NCI-H345 treated with DMSO at 0.1 percent for 48 hours (cell line): ENCODE results near the gene PCK1.
A peak's percentile ranks its signal among the peaks of the same experiment; 100 is the strongest.

Source experiments
- DNase-seq: peaks from one replicate; lab custom pipeline; 2025; ENCODE audit not compliant: unreplicated experiment; lab: John Stamatoyannopoulos, UW

PCK1 gene

GRCh38 chr20:57587278-57587988, 26.5 kb downstream of the PCK1 start:
- DNase-seq = no peak

DNA sequence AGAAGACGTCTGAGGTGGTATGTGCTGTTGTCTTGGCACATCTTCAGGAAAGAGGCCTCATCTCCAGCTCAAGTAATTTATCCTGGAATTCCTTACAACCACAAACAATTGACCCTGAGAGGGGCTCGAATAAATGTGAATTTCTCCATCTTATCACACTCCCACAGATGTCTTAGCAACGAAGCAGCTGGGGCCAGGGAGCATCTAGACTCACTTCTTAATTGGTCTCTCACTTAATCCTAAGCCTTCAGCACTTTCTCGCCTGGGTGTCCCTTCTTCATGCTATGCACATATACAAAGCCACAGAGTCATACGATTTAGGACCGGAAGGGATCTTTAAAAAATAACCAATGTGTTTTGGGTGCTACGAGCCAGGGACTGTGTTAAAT, 27.1 kb downstream of the PCK1 start:
- DNase-seq = no peak

- no peak for DNase-seq
These were observed 27.7 kb downstream of the PCK1 start for GRCh38 chr20:57588596-57588995.

GRCh38 chr20:57589123-57589727, 28.3 kb downstream of the PCK1 start:
- no peak for DNase-seq

GRCh38 chr20:57589728-57590484, 29.0 kb downstream of the PCK1 start:
- DNase-seq = no peak

GRCh38 chr20:57590485-57591288, 29.8 kb downstream of the PCK1 start:
- DNase-seq = no peak

DNA sequence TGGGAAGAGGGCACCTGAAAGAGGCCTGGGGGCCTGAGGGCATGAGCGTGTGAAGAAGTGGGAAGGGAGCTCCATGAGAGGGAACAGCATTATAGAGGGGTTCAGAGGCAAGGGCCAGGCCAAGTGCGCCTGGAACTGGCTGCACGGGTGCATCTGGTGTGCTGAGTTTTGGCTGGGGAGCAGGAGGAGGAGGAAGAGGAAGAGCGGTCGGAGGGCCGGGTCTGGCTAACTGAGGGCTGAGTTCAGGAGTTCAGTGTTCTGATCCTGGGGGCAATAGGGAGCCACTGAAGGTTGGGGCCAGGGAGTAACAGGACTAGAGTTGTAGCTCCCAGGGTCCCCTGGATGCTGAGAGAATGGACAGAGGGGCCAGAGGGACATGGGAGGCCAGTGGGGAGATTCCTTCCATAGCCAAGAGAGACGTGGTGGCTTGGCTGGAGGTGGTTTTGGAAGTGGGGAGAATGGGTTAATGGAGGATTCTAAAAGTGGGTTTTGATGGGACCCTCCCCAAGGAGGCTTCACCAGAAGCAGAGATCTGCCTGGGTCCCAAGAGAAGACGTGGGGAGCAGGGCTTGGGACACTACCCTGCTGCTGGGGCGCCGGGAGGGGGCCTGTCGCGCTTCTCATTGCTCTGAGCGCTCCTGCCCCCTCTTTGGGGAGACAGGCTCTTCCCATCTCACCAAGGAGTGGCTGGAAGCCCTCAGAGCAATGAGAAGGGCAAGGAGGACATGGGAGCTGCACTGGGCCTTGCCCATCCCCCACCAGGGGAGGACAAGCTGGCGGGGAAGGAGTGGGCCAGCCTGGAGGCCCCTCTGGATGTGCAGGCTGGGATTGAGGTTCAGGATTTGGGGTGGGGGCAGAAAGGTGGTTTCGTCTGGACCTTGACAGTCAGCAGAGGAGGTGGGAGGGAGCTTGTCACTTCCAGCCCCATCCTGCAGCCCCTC, 30.6 kb downstream of the PCK1 start:
- DNase-seq = no peak

DNA sequence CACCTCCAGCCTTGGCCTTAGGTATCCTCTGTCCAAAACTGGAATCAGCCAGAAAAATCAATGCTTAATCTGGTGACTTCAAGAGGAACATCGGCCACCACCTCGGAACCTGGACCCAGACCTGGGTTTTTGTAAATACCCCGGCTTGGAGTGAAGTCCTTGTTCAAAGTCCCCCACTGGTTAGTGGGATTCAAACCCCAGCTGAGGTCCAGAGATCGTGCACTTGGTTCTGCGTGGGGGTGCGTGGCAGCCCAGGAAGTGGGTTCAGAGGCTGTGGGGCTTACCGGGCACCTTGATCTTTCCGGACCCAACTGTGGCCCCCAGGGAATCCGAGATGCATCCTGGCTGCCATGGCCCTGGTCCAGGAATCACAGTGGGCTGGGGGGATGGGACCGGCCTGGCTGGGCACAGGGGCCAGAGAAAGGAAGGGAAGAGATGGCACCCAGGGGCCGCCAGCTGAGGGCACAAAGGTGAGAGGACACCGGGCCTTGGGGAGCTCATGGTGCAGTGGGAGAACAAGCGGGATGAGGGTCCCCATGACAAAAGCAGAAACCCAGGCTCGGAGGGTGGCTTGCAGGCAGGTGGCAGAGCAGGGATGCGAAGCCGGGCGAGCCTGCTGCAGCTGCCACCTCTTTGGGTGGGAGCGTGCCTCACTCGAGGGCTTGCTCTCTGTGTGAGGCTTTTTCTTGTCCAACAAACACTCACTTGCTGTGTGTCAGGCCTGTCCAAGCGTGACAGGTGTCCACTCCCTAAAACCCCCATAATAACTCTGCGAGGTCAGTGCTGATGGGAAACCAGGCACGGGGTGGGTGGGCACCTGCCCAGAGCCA, 31.6 kb downstream of the PCK1 start:
- DNase-seq = peak; percentile 4

- DNase-seq = no peak
These were observed 32.4 kb downstream of the PCK1 start for GRCh38 chr20:57593134-57593886.

- DNase-seq = peak; percentile 26
These were observed 33.4 kb downstream of the PCK1 start for GRCh38 chr20:57594092-57594951.

DNA sequence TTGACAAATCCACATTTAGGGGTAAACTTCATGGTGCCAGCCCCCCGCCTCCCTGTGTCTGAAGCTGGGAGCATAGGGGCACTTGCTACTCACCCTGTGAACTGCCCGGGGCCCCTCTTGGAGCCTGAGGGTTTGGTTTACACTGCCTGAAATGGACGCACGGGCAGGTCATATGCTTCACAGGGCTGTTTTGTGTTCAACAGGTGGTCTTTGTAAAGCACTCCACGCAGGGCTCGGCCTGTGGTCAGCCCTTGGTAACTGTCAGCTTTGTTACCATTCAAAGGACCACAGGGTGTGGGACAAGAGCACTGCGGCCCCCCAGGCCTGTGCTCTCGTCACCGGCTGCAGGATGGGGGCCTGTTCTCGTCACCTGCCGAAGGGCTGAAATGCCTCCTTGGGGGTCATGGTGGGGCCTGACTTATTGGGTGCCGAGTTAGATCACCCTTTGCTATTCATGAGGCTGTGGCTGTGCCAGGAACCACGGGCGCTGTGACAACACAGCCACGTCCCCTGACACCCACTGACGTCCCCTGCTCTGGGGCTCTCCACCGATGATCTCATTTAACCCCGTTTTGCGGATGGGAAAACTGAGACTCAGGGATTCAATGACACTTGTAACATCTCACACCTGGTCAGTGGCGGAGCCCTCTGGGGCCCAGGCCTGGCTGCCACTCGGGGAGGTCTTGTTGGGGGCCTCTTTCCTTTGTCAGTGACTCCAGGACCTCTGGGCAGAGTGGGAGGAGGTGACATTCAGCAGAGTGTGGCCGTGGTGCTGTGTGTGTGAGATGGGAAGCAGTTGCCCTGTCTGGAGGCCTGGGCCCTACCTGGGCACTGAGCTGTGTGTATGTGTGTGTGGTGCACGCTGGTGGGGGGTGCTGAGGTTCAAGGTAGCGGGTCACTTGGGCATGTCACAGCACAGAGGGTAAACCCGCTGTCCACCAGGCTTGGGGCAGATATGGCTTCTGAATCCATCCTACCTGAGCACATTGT, 34.4 kb downstream of the PCK1 start:
- DNase-seq = no peak

- DNase-seq = no peak
These were observed 35.4 kb downstream of the PCK1 start for GRCh38 chr20:57596358-57596757.

GRCh38 chr20:57596998-57597939, 36.4 kb downstream of the PCK1 start:
- peak; percentile 17 for DNase-seq

DNA sequence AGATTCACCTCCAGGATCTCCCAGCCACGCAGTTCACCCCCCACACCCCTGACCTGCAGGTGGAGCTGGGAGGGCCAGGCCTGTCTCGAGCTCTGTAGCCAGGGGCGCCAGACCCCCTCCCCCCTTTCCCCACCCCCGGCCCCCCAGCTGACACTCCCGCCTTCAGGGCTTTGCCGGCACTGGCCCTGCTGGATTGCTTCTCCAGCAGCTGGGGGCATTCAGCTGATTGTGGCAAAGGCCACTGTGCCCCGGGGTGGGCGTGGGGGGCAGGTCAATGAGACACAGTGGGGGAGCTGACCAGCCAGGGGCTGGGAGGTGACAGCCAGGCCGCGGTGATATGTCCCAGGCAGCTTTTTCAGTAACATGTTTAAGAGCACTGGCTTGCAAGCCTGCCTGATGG, 37.1 kb downstream of the PCK1 start:
- no peak for DNase-seq

DNA sequence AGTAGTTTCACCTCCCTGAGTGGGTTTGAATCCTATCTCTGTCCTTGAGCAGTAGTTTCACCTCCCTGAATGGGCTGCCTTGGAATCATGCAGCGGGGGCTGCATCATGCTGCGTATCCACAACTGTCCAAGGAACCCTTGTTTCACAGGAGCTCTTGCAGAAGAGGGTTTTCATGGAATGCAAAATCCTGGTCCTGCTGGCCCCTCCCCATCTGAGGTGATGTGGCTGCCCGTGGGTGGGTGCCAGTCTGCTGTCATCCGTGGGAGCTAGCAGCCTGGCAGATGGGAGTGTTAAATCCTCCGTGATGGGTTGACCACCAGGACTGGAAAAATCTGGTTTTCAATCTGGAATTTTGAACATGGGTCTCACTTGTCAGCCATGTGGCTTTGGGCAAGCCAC, 37.6 kb downstream of the PCK1 start:
- no peak for DNase-seq
